NCI-H1105 (cell line): ENCODE results near the gene SHCBP1.

Source experiments
- DNase-seq: peaks from one replicate; lab custom pipeline; 2025; lab: John Stamatoyannopoulos, UW

Gene SHCBP1

DNA sequence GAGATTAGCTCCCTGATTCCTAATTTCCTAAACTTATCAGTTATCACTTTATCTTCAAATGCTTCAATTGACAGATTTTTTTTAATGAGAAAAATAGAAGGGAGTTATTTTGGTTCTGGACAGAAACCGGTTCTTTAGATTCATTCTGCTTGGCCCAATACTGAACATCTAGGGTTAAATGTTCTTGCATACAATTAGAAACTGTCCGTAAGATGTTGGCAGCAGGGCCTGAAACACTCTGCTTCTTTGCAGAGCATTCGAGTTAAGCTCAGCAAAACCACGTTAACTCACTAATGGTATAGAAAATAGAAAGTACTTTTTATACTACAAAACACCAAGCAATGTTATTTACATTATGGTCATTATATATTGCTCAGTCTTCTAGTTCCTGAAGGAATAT lies 7.2 kb downstream of the SHCBP1 start:
- no peak for DNase-seq

DNA sequence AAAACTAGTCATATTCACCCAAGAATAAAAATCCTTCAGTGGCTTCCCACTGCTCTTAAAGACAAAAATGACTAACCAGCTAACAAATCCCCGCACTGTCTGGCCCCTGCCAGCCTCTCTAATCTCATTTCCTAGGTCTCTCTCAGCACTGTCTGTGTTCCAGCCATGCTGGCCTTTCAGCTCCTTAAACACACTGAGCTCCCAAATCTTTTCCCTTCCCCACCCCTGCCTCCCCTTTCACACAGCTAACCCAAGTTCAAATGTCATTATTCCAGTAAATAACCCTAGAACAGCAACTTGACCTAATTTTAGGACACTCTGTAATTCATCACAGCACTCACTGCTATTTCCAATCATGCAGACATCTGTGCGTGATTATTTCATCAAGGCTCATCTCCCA lies 7.8 kb downstream of the SHCBP1 start:
- no peak for DNase-seq

DNA sequence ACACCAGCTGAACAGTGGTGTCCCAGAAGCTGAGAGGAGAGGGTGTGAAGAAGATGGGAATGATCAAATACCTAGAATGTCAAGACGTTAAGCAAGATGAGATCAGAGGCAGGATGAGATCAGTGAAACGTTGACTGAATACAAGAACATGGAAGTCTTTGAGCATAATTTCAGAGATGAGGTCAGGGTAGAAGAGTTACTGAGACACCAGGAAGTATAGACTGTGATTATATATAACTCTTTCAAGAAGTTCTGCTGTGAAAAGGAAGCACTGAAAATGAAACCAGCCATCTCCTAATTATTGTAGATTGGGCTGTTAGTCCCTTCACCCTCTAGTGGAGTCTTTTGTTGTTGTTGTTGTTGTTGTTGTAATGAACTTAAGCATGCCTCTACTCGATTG lies 9.1 kb downstream of the SHCBP1 start:
- no peak for DNase-seq

DNA sequence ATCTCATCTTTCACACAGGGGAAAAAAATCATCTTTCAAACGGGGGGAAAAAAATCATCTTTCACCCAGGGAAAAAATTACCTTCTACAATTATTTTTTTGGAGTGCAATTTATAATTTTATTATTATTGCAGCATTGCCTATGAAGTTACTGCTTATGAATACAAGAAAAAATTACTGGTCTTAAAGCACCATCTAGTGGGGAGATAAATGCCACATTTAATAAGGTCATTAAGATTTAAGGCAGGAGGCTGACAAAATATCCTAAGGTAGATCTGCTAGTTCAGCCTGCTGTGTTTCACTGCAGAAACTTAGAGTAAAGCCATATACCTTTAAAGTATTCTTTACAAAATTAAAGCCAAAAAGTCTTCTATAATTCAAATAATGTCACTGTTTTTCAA lies 13.7 kb downstream of the SHCBP1 start:
- peak; percentile 29 for DNase-seq

DNA sequence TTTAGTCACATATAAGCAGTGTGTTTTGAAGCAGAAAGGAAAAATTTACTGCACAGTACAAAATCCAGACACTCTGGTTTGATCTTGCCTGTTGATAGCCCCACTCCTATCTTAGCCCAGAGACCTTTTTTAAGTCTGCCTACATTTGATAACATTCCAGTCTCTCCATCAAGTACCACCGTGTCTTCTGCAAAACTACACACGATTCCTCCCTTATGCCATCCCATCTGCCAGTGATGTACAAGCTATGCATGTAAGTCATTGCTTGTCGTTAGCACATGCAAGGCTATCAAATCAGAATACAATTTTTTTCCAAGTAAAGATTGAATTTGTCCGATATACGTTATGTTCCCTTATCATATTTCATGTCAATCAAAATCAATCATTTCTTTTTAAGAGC lies 14.9 kb downstream of the SHCBP1 start:
- DNase-seq = no peak

DNA sequence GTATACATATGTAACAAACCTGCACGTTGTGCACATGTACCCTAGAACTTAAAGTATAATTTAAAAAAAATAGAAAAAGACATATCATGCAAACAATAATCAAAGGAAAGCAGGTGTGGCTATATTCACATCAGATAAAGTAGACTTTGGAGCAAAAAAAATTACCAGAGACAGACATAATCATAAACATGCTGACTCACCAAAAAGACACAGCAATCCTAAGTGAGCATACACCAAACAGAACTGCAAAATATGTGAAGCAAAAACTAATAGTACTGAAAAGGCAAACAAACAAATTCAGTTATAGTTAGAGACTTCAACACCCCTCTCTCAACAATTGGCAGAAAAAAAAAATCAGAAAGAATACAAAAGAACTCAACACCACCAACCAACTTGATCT lies 29.9 kb downstream of the SHCBP1 start:
- DNase-seq = no peak

DNA sequence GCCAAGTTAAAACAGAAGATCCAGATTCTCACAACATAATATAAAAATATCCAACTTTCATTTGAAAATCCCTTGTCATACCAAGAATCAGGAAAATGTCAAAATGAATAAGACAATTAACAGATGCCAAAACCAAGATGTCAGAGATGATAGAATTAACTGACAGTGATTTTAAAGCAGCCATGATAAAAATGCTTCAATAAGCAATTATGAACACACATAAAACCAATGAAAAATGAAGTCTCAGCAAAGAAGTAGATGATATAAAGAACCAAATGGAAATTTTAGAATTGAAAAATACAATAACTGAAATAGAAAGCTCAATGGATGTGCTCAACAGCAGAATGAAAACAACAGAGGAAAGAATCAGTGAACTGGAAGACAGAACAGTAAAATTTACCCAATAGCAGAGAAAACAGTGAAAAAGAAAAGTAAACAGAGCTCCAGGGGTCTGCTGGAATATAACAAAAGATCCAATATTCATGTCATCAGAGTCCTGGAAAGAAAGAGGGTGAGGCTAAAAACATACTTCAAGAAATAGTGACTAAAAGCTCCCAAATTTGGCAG lies 35.1 kb downstream of the SHCBP1 start:
- no peak for DNase-seq

DNA sequence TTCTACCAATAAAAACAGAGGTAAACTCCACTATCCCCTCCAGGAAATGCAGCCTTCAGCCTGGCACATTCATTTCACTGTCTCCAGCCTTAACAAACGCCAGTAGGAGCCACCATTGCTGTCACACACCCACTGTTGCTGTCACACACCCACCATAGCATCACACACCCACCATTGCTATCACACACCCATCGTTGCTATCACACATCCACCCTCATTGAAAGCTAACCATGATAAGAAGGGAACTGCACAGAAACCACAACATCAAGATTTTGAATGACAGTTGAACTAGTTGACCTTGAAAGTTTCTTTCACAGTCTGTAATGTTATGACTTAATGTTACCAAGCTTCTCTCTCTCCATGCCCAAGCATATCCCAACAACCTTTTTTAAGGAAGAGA lies 38.1 kb downstream of the SHCBP1 start:
- no peak for DNase-seq

DNA sequence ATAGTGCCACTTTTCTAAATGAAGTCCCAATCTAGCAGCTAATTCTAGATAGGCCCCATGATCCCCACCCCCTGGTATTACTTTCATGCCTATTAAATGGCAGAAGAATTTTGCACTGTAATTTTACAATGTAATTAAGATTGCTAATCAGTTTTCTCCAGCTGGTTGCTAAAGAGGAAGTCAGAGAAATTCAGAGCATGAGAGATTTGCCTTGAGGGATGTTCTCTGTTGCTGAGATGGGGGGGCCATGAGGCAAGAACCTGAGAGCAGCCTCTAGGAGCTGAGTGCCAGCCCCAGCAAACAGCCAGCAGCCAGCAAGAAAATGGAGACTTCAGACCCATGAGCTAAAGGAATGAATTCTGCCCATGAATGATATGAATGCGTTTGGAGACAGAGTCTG lies 38.9 kb downstream of the SHCBP1 start:
- no peak for DNase-seq

DNA sequence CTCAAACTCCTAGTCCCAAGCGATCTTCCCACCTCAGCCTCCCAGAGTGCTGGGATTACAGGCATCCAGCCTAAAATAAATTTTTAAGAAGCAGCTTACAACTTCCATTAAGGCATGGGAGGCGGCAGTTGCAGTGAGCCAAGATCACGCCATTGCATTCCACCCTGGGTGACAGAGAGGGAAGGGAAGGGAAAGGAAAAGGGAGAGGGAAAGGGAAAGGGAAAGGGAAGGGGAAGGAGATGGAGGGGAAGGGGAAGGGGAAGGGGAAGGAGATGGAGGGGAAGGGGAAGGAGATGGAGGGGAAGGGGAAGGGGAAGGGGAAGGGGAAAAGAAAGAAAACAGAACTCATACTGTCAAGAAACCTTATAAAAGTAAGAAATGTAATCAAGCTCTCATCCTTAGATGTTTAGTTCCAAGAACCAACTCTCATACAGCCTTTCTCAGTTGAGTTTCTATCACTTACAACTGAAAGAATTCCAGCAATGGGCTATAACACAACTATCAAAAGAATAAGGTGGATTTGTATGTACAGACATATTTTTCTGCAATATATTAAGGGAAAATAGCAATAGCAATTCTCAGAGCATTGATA lies 43.1 kb downstream of the SHCBP1 start:
- no peak for DNase-seq

DNA sequence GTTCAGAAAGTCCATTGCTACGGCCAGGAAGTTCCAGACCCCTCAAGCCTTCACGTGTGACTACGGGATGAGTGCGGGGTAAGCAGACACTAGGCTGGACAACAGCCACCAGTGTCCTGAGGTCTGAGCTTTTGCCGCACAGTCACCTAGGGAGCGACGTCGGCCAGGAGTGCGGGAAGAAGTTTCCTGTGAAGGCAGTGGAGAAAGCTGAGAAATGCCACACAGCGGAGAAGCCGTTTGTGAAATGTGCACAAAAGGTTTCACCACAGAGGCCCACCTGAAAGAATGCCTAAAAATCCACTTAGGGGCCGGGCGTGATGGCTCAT lies 47.4 kb downstream of the SHCBP1 start:
- no peak for DNase-seq

DNA sequence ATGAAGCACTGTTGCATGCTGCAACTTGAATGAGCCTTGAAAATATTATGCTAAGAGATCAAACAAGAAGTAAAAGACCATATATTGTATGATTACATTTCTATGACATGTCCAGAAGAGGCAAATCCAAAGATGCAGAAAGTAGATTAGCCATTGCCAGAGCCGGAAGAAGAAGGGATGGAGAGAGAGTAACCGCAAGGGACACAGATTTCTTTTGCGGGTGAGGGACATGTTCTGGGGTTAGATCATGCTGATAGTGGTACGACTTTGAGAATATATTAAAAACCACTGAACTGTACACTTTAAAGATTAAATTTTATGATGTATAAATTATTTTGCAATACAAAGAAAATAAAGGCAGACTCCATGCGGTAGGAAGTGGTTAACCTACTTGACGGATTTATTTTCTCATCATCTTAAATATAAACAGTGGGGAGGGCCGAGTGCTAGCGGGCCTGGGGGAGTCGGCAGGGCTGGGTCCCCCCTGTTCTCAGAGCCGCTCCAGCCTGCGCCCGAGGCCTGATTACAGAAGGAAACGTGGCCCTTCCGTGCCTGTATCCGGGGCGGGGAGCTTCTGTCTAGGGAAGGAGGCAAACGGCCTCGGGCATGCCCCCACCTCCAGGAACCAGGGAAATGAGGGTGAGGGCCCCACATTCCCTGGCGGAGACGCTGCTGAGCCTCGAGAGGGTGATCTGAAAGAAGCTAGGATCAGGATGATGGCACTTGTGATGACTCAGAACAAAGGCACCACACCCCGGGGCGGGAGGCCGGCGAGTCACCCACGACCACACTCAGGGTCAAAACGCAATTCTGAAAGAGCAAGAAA lies 48.0 kb downstream of the SHCBP1 start:
- DNase-seq = no peak

DNA sequence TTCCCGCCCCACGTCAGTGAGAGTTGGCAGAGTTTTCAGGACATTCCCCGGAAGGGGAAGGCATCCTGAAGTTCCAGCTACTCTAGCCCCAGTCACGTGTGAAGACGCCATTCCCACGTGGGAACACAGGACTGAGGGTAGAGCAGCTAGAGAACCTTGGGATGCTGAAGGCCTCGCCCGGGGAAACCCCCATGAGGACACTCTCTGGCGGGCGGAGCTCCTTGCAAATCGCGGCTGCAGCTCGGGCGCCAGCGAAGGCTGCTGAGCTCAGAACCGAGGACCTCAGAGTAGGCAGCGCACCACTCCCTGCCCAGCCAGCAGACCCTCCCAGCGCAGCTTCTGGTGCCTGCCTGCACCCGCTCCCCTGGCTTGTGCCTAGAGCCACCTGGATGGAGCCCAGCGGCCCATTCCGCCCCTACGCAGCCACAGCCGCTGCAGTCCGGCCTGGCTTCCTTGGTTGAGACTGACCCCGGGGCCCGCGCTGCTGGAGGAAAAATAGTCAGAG lies 51.9 kb downstream of the SHCBP1 start:
- DNase-seq = no peak

DNA sequence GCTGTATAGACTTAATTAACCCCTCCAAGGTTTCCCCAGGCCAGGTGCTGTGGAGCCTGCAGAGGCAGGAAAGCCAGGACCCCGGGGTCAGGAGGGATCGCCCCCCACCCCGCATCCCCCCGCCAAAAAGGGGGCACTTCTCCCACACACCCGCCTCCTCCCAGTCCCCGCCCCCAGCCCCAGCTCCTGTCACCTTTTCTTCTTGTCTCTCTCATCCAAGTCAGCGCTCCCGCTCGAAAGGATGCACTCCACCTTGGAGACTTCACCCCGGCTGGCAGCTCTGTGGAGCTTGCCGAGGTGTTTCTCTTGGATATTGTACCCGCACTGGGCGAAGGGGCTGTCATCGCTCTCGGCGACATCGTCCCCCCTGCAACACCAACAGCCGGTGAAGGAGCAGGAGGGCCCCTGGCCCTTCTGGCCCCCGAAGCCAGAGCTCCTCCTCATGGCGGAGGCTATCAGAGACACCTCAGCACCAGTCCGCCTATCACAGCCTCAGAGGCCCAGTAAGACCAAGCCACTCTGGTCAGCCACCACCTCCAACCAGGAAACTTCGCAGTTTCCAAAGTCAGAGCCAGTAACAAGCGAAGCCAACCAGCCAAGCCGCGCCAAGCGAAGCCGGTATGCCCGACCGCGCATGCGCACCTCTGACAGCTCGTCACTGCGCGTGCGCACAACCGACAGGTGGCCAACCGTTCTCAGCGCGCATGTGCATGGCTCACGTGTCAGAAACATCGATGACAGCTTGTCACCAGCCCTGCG lies 52.5 kb downstream of the SHCBP1 start:
- DNase-seq = no peak

DNA sequence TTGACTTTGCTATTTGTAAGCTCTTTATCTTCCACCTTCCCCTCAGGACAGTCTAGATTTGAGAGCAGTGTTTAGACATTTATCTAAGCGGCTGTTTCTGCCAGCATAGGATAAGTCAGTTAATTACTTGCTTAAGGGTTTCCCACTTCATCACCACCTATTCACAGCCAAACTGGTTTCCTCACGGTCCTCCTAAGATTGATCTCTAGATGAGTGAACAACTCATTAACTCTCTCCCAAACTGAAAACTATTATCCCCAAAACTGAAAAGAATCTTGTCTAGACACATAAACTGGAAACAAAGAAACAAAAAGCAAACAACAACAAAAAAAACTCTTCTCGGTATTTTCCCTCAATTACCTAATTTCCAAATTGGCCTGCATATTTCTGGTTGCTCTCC lies 58.2 kb downstream of the SHCBP1 start:
- no peak for DNase-seq

DNA sequence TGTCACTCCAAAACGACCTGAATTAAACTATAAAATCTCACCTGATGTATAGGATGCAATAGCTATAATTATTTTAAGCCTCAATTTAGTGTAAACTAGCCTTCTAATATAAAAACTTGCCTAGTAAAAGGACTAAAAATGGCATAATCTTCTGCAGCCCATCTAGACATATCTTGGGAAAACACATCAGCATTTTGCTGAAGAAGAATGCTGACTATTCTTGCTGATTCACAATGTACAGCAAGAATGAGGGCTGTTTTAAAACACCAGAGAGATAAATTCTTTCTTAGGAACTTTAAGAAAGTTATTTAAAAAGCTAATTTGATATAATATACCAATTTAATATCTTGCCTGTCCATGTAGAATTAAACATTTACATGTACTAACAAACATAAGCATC lies 63.2 kb downstream of the SHCBP1 start:
- DNase-seq = no peak

DNA sequence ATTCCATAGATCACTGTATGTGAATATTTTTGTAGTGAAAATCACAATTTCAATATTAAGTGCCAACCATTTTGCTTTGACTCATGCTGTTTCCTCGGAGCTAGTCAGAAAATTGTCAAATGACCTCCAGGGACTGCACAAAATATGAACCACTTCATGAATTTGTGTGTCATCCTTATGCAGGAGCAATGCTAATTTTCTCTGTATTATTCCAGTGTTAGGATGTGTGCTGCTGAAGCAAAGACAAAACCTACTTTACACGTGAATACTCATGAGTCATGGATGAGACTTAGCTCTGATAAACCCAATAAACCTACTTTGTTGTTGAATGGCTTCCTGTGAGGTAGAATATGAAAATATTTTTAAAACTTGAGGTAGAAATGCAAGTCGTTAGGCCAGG lies 65.2 kb downstream of the SHCBP1 start:
- no peak for DNase-seq

DNA sequence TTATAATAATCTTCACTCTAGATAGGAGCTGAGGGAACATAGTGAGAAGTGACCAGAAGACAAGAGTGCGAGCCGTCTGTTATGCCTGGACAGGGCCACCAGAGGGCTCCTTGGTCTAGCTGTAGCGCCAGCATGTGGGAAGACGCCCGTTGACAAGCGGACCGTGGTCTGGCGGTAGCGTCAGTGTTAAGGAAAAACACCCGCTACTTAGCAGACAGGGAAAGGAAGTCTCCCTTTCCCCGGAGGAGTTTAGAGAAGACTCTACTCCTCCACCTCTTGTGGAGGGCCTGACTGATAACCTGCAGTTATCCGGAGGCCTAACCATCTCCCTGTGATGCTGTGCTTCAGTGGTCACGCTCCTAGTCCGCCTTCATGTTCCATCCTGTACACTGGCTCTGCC lies 66.7 kb downstream of the SHCBP1 start:
- DNase-seq = peak; percentile 58

DNA sequence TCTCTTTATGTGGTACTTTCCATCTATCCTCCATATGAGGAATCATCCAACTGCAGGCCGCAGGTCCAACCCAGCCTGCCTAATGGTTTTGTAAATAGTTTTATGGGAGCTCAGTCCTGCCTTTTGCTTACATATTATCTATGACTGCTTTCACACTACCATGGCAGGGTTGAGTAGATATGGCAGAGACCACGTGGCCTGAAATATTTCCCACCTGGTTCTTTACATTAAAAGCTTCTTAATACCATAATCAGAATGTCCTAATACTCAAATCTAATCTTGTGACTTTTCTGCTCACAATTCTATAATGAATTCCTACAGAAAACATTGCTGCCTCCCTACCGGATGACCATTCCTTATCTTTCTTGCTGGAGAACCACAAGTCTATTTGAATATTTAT lies 71.7 kb downstream of the SHCBP1 start:
- no peak for DNase-seq
